ENCODE measurements around the gene VWCE.
"Not testable (repeated sequence)": the region's sequence is repeated elsewhere in the genome, so short reads cannot be mapped to it uniquely, and the experiment has no call there.

The VWCE gene

GRCh38 chr11:61250796-61251765 is 44.0 kb downstream of the VWCE start:
- DNase-seq: not testable (repeated sequence)

- not testable (repeated sequence) for DNase-seq
Observed at GRCh38 chr11:61249201-61249600, 45.9 kb downstream of the VWCE start.

GRCh38 chr11:61248071-61248470 is 47.0 kb downstream of the VWCE start:
- DNase-seq: not testable (repeated sequence)

DNA sequence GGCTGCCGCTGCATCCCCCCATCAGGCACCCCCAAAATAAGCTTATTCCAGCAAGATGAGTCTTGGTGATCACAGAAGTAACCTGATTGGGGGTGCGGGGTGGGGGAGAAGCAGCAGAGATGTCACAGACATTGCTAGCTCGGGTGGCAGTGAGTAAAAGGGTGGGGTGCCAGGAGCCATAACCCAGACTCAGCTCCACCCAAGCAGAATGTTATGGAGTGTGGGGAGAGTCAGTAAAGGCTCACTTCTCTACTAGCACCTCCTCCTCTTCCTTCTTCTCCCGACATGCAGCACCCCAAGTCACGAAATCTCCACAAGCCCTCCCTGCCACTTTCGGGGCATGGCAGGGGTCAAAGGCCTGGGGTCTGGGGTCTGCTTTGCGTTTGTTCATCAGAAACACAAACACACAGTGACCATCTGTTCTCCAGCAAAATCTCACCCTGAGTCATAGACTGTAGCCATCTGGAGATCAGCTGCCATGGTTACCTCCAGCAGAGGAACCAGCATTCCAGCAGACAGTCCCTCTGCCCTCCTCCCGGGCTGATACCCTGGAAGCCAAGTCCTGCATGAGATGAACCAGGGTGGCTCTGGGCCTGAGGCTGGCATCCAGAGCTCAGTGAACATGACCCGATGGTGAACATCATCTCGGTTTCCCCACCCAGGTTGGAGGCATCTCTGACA is 49.7 kb downstream of the VWCE start:
- DNase-seq: not testable (repeated sequence)

- not testable (repeated sequence) for DNase-seq
Observed at GRCh38 chr11:61241526-61241925, 53.6 kb downstream of the VWCE start.

DNA sequence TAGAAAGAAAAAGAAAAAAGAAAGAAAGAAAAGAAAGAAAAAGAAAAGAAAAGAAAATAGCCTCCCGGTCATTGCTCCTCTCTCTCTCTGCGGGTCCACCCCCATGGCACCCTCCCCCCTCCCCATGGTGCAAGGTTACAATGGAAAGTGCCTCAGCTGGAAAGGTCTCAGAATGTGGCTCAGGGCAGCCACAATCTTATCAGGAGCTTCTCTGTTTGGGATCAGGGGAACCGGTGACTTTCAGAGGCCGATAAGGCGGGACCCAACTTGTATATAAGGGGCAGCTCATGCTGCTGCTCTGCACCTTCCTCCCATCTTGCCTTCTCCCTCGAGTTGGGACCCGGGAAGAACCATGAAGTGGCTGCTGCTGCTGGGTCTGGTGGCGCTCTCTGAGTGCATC is 54.2 kb downstream of the VWCE start, which contains the start of gene PGA5:
Gene PGA5 (plus strand): TSS at position 301 of the 400 bp plus-strand sequence. CDS start 52 bp downstream, at position 353.
- not testable (repeated sequence) for DNase-seq

DNA sequence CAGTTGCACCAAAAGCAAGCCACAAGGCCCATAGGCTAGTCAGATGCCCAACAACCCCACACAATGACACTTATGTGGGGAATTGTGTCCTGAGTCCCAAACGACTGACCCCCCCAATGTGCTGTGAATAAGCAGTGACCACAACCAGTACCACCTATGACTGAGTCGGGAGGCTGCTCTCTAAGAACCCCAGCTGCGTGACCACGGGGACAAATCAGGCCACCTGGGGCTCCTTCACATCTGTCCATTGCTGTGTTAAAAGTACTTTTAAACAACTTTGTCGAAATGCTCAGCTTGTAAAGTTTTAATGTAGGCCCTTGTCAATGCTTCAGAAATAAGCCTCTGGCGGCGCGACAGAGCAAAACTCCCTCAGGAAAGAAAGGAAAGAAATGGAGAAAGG is 54.8 kb downstream of the VWCE start:
- DNase-seq: not testable (repeated sequence)

GRCh38 chr11:61237130-61237529 is 58.0 kb downstream of the VWCE start:
- not testable (repeated sequence) for DNase-seq

- DNase-seq: not testable (repeated sequence)
Observed at GRCh38 chr11:61232548-61233145, 62.5 kb downstream of the VWCE start.

DNA sequence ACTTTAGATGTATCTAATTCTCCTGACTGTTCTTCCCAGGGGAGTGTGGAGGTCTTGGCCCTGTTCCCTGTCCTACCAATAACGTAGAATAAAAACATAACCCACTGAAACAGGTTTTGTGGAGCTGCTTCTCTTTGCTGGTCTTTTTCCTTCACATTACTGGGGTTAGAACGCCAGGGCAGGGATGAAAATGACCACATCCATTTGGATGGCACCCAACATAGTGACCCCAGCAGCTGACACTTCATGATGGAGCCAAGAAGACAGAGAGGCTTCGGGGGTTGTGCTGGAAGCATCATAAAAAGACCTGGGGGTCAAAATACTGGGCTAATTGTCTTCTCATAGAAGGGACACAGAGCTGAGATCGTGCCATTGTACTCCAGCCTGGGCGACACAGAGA is 63.5 kb downstream of the VWCE start:
- DNase-seq: not testable (repeated sequence)

DNA sequence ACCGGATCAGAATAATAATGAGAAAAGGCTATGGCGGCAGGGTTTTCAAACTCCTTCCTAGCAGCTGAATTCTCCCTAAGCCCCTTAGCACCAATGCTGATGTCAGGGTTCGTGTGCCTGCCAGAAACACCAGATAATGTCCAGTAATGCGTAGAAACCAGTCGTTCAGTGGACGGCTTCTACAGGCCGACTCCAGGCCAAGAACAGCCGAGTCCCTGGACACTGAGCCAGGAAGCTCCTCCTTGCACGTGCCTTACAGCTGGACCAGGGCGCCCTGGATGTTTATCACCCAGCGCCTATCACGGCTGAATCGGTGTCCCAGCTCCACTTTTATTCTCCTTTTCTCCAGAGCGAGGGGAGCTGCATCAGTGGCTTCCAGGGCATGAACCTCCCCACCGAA is 64.1 kb downstream of the VWCE start:
- not testable (repeated sequence) for DNase-seq

DNA sequence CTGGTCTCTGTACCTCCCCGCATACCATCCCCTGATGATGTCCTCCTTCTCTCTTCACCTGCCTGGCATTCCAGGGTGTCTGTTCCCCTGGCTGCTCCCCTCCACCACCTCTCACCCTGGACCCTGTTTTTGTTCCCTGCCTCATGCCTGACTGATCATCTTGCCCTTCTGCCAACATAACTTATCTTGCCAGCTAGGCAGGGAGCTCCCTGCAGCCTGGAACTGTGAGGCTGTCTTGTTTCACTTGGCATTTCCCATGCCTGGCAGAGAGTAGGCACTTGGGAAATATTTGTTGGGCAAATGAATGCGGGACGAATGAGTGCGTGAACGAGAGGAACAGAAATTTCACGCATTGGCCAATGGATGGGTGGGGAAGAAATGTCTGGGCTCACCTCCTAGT is 65.7 kb downstream of the VWCE start:
- DNase-seq: not testable (repeated sequence)

DNA sequence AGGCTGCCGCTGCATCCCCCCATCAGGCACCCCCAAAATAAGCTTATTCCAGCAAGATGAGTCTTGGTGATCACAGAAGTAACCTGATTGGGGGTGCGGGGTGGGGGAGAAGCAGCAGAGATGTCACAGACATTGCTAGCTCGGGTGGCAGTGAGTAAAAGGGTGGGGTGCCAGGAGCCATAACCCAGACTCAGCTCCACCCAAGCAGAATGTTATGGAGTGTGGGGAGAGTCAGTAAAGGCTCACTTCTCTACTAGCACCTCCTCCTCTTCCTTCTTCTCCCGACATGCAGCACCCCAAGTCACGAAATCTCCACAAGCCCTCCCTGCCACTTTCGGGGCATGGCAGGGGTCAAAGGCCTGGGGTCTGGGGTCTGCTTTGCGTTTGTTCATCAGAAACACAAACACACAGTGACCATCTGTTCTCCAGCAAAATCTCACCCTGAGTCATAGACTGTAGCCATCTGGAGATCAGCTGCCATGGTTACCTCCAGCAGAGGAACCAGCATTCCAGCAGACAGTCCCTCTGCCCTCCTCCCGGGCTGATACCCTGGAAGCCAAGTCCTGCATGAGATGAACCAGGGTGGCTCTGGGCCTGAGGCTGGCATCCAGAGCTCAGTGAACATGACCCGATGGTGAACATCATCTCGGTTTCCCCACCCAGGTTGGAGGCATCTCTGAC is 68.5 kb downstream of the VWCE start:
- not testable (repeated sequence) for DNase-seq

- DNase-seq: not testable (repeated sequence)
Observed at GRCh38 chr11:61222692-61223091, 72.4 kb downstream of the VWCE start.

DNA sequence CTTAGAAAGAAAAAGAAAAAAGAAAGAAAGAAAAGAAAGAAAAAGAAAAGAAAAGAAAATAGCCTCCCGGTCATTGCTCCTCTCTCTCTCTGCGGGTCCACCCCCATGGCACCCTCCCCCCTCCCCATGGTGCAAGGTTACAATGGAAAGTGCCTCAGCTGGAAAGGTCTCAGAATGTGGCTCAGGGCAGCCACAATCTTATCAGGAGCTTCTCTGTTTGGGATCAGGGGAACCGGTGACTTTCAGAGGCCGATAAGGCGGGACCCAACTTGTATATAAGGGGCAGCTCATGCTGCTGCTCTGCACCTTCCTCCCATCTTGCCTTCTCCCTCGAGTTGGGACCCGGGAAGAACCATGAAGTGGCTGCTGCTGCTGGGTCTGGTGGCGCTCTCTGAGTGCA is 73.1 kb downstream of the VWCE start, which contains the start of gene PGA4:
Gene PGA4 (plus strand): TSS at position 301 of the 400 bp plus-strand sequence. CDS start 54 bp downstream, at position 355.
- not testable (repeated sequence) for DNase-seq

GRCh38 chr11:61219016-61219415 is 76.1 kb downstream of the VWCE start:
- not testable (repeated sequence) for DNase-seq

DNA sequence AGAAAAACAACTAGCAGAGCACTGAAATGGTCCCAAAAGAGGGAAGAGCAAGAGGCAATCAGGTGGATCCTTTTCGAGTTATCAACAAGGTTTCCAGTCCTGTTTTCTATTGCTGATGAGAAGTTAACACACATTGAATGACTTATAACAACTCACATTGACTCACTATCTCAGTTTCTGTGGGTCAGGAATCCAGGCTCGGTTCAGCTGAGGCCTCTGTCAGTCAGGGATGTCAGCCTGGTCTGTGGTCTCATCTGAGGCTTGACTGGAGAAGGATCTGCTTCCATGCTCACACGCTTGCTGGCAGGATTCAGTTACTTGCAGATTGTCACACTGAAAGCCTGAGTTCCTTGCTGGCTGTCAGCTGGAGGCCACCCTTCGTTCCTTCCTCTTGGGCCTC is 76.8 kb downstream of the VWCE start:
- DNase-seq: not testable (repeated sequence)

GRCh38 chr11:61213711-61214324 is 81.3 kb downstream of the VWCE start:
- not testable (repeated sequence) for DNase-seq

GRCh38 chr11:61212202-61212601 is 82.9 kb downstream of the VWCE start:
- DNase-seq: not testable (repeated sequence)

- DNase-seq: not testable (repeated sequence)
Observed at GRCh38 chr11:61211327-61211952, 83.7 kb downstream of the VWCE start.

- not testable (repeated sequence) for DNase-seq
Observed at GRCh38 chr11:61210629-61211028, 84.5 kb downstream of the VWCE start.
